Esophagus muscularis mucosa (tissue), 3 donors: ENCODE measurements around the gene TUBA3E.
"Not testable (repeated sequence)": the region's sequence is repeated elsewhere in the genome, so short reads cannot be mapped to it uniquely, and the experiment has no call there.

ENCODE experiments used
- CTCF ChIP-seq, 3 experiments: fragments of 200-600 bp in 2 of 3; fragments of 450-650 bp in 1 of 3; sonication (generic) in 2 of 3; IDR thresholded peaks; one replicate each; pipeline ENCODE4 v1.5.1; 2017 to 2019; ENCODE audit warnings: antibody characterized with exemption in 3 of 3, mild to moderate bottlenecking in 2 of 3, moderate library complexity in 1 of 3
- POLR2A ChIP-seq: fragments of 450-650 bp; IDR thresholded peaks from one replicate; pipeline ENCODE4 v1.6.1; 2017; ENCODE audit warnings: antibody characterized with exemption, moderate library complexity, mild to moderate bottlenecking, low read depth
- POLR2AphosphoS5 ChIP-seq, 2 donors: sonication (generic); formaldehyde crosslinking; IDR thresholded peaks; one replicate each; pipeline ENCODE4 v1.6.1; 2017; ENCODE audit warnings: antibody characterized with exemption in 2 of 2

GRCh38 chr2:130196052-130196451 lies 2.2 kb downstream of the TUBA3E start:
- not testable (repeated sequence) for TF ChIP-seq POLR2A; CTCF (IDR thresholded peaks at IDR 0.05); POLR2AphosphoS5 (IDR thresholded peaks at IDR 0.05)
